Measurements from ENCODE around the gene VEGFA. TPM values are rescaled to one million over a fixed set of nuclear protein-coding genes. Genes with fewer than 3 reads are reported as not detected.

VEGFA gene
- total and polyA plus RNA-seq, 2 of the 8 experiments (the other 6 are each of a cell fraction or from before 2014, with no cell fraction given): 42.2 to 58.5 TPM

- TF ChIP-seq KDM4A (IDR thresholded peaks at IDR 0.05; ENCODE audit: low read depth, low read length, severe bottlenecking) (no peak), CREB1 (IDR thresholded peaks at IDR 0.05) (no peak), CTCF (IDR thresholded peaks at IDR 0.05; ENCODE audit: control extremely low read depth in 1 of 3, insufficient read depth in 1 of 3, low read depth in 1 of 3, low read length in 3 of 3) (no peak), TCF12 (IDR thresholded peaks at IDR 0.05; ENCODE audit: low read depth, low read length) (no peak), EZH2 (IDR thresholded peaks at IDR 0.05; ENCODE audit: low read depth, low read length, severe bottlenecking) (no peak), MAX (IDR thresholded peaks at IDR 0.05) (no peak), RXRA (IDR thresholded peaks at IDR 0.05; ENCODE audit: insufficient read depth, low read depth, low read length) (no peak)
Observed at GRCh38 chr6:43835872-43836419, 65.9 kb downstream of the VEGFA start (continued).

Small RNAs within 50 kb of the gene (small RNA-seq; reads per million reads assigned to genes)
- not detected for gene AL136131.3 (ENCODE audit: insufficient read depth)

Other genes with a start within 250 kb of the VEGFA start
- 95.7 and 101 TPM in 2 replicates for gene XPO5, start 194.2 kb upstream of the VEGFA start, total RNA-seq (2021; fragmentation: NEBNext Ultra II Directional; extraction: Animal tissue kit (Norgen Biotek cat#: 25700))
- gene XPO5, start 194.2 kb upstream of the VEGFA start, polyA plus RNA-seq (2011; rRNA removed): 62.2 and 80.6 TPM in 2 replicates
- 11.3 and 12.4 TPM in 2 replicates for gene POLH, start 194.0 kb upstream of the VEGFA start, total RNA-seq (2021; fragmentation: NEBNext Ultra II Directional; extraction: Animal tissue kit (Norgen Biotek cat#: 25700))
- 3.8 and 5.8 TPM in 2 replicates for gene POLH, start 194.0 kb upstream of the VEGFA start, polyA plus RNA-seq (2011; rRNA removed)
- gene GTPBP2, start 140.9 kb upstream of the VEGFA start, total RNA-seq (2021; fragmentation: NEBNext Ultra II Directional; extraction: Animal tissue kit (Norgen Biotek cat#: 25700)): 52.5 and 58.3 TPM in 2 replicates
- gene GTPBP2, start 140.9 kb upstream of the VEGFA start, polyA plus RNA-seq (2011; rRNA removed): 86.1 and 88.3 TPM in 2 replicates
- gene MAD2L1BP, start 134.4 kb upstream of the VEGFA start, total RNA-seq (2021; fragmentation: NEBNext Ultra II Directional; extraction: Animal tissue kit (Norgen Biotek cat#: 25700)): 34.1 and 35.5 TPM in 2 replicates
- gene MAD2L1BP, start 134.4 kb upstream of the VEGFA start, polyA plus RNA-seq (2011; rRNA removed): 65.3 and 70.0 TPM in 2 replicates
- gene RSPH9, start 125.2 kb upstream of the VEGFA start, total RNA-seq (2021; fragmentation: NEBNext Ultra II Directional; extraction: Animal tissue kit (Norgen Biotek cat#: 25700)): 0.15 TPM in 1 of 2 replicates, not detected in the other
- 0.23 and 0.25 TPM in 2 replicates for gene RSPH9, start 125.2 kb upstream of the VEGFA start, polyA plus RNA-seq (2011; rRNA removed)
- 48.3 and 52.1 TPM in 2 replicates for gene MRPS18A, start 82.4 kb upstream of the VEGFA start, total RNA-seq (2021; fragmentation: NEBNext Ultra II Directional; extraction: Animal tissue kit (Norgen Biotek cat#: 25700))
- gene MRPS18A, start 82.4 kb upstream of the VEGFA start, polyA plus RNA-seq (2011; rRNA removed): 121 and 129 TPM in 2 replicates